H9 (cell line): ENCODE data around the gene MPL. TPM values are rescaled to one million over a fixed set of nuclear protein-coding genes. Genes with fewer than 3 reads are reported as not detected.

Experiments used
- DNase-seq: peaks from one replicate; pipeline ENCODE4 v3.0.0-alpha.2; 2017
- H2AFZ ChIP-seq: one replicate; pipeline ENCODE4 v1.6.1; 2013; ENCODE audit warnings: mild to moderate bottlenecking, low read length, control low read depth, moderate library complexity
- H2AK5ac ChIP-seq: 2 replicates; pipeline ENCODE4 v1.6.1; 2013; ENCODE audit warnings: low read length, control low read depth, mixed read lengths; ENCODE audit not compliant: insufficient read length
- H2BK120ac ChIP-seq: one replicate; pipeline ENCODE4 v1.6.1; 2013; ENCODE audit warnings: low read depth, mild to moderate bottlenecking, low read length, control low read depth, inconsistent platforms; ENCODE audit not compliant: poor library complexity, severe bottlenecking
- H2BK12ac ChIP-seq: 2 replicates; pipeline ENCODE4 v1.6.1; 2013; ENCODE audit warnings: low read length, control low read depth, mixed read lengths, low read depth; ENCODE audit not compliant: insufficient read length
- H2BK15ac ChIP-seq: 2 replicates; pipeline ENCODE4 v1.6.1; 2013; ENCODE audit warnings: low read depth, low read length, control low read depth
- H2BK20ac ChIP-seq: one replicate; pipeline ENCODE4 v1.6.1; 2013; ENCODE audit warnings: low read depth, mild to moderate bottlenecking, low read length, control low read depth, inconsistent platforms; ENCODE audit not compliant: poor library complexity, severe bottlenecking
- H2BK5ac ChIP-seq: 2 replicates; pipeline ENCODE4 v1.6.1; 2013; ENCODE audit warnings: low read length, control low read depth, mixed read lengths; ENCODE audit not compliant: insufficient read length
- H3K14ac ChIP-seq: 2 replicates; pipeline ENCODE4 v1.6.1; 2013; ENCODE audit warnings: low read length, control low read depth; ENCODE audit not compliant: insufficient read depth
- H3K18ac ChIP-seq: 2 replicates; pipeline ENCODE4 v1.6.1; 2013; ENCODE audit warnings: low read depth, mild to moderate bottlenecking, mixed read lengths, low read length, control low read depth; ENCODE audit not compliant: insufficient read length
- H3K23ac ChIP-seq: 2 replicates; pipeline ENCODE4 v1.6.1; 2013; ENCODE audit warnings: low read length, control low read depth, mixed read lengths, low read depth; ENCODE audit not compliant: insufficient read length
- H3K23me2 ChIP-seq: 2 replicates; pipeline ENCODE4 v1.6.1; 2013; ENCODE audit warnings: low read depth, mild to moderate bottlenecking, mixed read lengths, low read length, control low read depth; ENCODE audit not compliant: insufficient read length, poor library complexity, severe bottlenecking
- H3K27ac ChIP-seq: 2 replicates; pipeline ENCODE4 v1.5.1; 2013; ENCODE audit warnings: low read length, control low read depth, mixed read lengths, low read depth; ENCODE audit not compliant: insufficient read length
- H3K27me3 ChIP-seq: 2 replicates; pipeline ENCODE4 v1.6.1; 2013; ENCODE audit warnings: low read length, control low read depth, inconsistent platforms; ENCODE audit not compliant: insufficient read depth
- H3K4ac ChIP-seq: 2 replicates; pipeline ENCODE4 v1.6.1; 2013; ENCODE audit warnings: low read depth, mild to moderate bottlenecking, control low read depth, inconsistent platforms, low read length, moderate library complexity
- H3K4me1 ChIP-seq: 2 replicates; pipeline ENCODE4 v1.6.1; 2013; ENCODE audit warnings: low read length, control low read depth, inconsistent platforms; ENCODE audit not compliant: insufficient read depth
- H3K4me2 ChIP-seq: 2 replicates; pipeline ENCODE4 v1.6.1; 2013; ENCODE audit warnings: low read length, control low read depth, mixed read lengths; ENCODE audit not compliant: insufficient read length, insufficient read depth
- H3K56ac ChIP-seq: 2 replicates; pipeline ENCODE4 v1.6.1; 2013; ENCODE audit warnings: low read depth, mild to moderate bottlenecking, mixed read lengths, low read length, control low read depth; ENCODE audit not compliant: insufficient read length
- H3K79me1 ChIP-seq: 2 replicates; pipeline ENCODE4 v1.6.1; 2013; ENCODE audit warnings: low read depth, mild to moderate bottlenecking, moderate library complexity, low read length, control low read depth, inconsistent platforms; ENCODE audit not compliant: insufficient read depth, poor library complexity, severe bottlenecking
- H3K79me2 ChIP-seq: 2 replicates; pipeline ENCODE4 v1.6.1; 2013; ENCODE audit warnings: low read length, control low read depth, inconsistent platforms; ENCODE audit not compliant: insufficient read depth
- H3K9ac ChIP-seq: 2 replicates; pipeline ENCODE4 v1.6.1; 2013; ENCODE audit warnings: low read length, control low read depth, mixed read lengths; ENCODE audit not compliant: insufficient read length; ENCODE audit errors: extremely low read depth
- H3K9me3 ChIP-seq: one replicate; pipeline ENCODE4 v1.6.1; 2013; ENCODE audit warnings: low read depth, low read length, inconsistent platforms; ENCODE audit not compliant: control insufficient read depth
- H3T11ph ChIP-seq: one replicate; pipeline ENCODE4 v1.6.1; 2013; ENCODE audit warnings: mild to moderate bottlenecking, low read length, control low read depth, inconsistent platforms
- H4K20me1 ChIP-seq: one replicate; pipeline ENCODE4 v1.6.1; 2013; ENCODE audit not compliant: control insufficient read depth, insufficient read length, insufficient read depth
- H4K5ac ChIP-seq: 2 replicates; pipeline ENCODE4 v1.6.1; 2013; ENCODE audit warnings: low read depth, mild to moderate bottlenecking, mixed read lengths, low read length, control low read depth; ENCODE audit not compliant: insufficient read length
- H4K8ac ChIP-seq: replicated peaks from 2 replicates; pipeline ENCODE4 v1.6.1; 2013; ENCODE audit warnings: low read length, control low read depth, mixed read lengths, low read depth; ENCODE audit not compliant: insufficient read length
- H4K91ac ChIP-seq: 2 replicates; pipeline ENCODE4 v1.6.1; 2013; ENCODE audit warnings: low read depth, mild to moderate bottlenecking, moderate library complexity, mixed read lengths, low read length, control low read depth; ENCODE audit not compliant: insufficient read length
- H3K27ac Mint-ChIP-seq, 3 experiments: 2 replicates in 2 of 3; 3 replicates in 1 of 3; pipeline ENCODE4 v1.8.0; 2020 to 2021; ENCODE audit warnings: mixed read lengths in 3 of 3, mild to moderate bottlenecking in 1 of 3, moderate library complexity in 1 of 3
- H3K27me3 Mint-ChIP-seq: 2 replicates; pipeline ENCODE4 v1.8.0; 2021; ENCODE audit warnings: low read depth, mild to moderate bottlenecking, moderate library complexity, mixed read lengths
- H3K36me3 Mint-ChIP-seq, 3 experiments: 2 replicates in 2 of 3; 3 replicates in 1 of 3; pipeline ENCODE4 v1.8.0; 2020 to 2021; ENCODE audit warnings: low read depth in 3 of 3, mixed read lengths in 3 of 3; ENCODE audit not compliant: insufficient read depth in 1 of 3
- H3K4me1 Mint-ChIP-seq, 2 experiments: 2 replicates each; pipeline ENCODE4 v1.8.0; 2020; ENCODE audit warnings: mixed read lengths in 2 of 2
- H3K4me3 Mint-ChIP-seq, 2 experiments: 2 replicates in 1 of 2; 3 replicates in 1 of 2; pipeline ENCODE4 v1.8.0; 2020 to 2021; ENCODE audit warnings: mild to moderate bottlenecking in 2 of 2, mixed read lengths in 2 of 2, moderate library complexity in 1 of 2
- H3K9me3 Mint-ChIP-seq, 2 experiments: 2 replicates in 1 of 2; 3 replicates in 1 of 2; pipeline ENCODE4 v1.8.0; 2020; ENCODE audit warnings: mild to moderate bottlenecking in 2 of 2, mixed read lengths in 2 of 2, moderate library complexity in 1 of 2
- WGBS: extraction: QIAGEN DNeasy Blood & Tissue Kit; methylation state at CpG from one replicate; pipeline ENCODE4 v1.1.7; 2013; ENCODE audit warnings: missing lambda C conversion rate, low lambda C conversion rate, mixed read lengths; ENCODE audit not compliant: insufficient read length; ENCODE audit errors: extremely low coverage; 5-methylcytosine and 5-hydroxymethylcytosine counted together
- total RNA-seq: library from RNA; stranded (reverse); gene quantifications from 2 replicates; pipeline ENCODE4 v1.2.1, GENCODE V29; 2021
- TF ChIP-seq, protein P1 (sequence below): fragments of 200-600 bp; sonication (generic); conservative IDR thresholded peaks from 3 replicates; pipeline ENCODE4 v1.8.0; 2021; ENCODE audit warnings: antibody characterized with exemption, mild to moderate bottlenecking

The MPL gene
- total RNA-seq, 1 experiment from 2014 or later, result not detected

DNA sequence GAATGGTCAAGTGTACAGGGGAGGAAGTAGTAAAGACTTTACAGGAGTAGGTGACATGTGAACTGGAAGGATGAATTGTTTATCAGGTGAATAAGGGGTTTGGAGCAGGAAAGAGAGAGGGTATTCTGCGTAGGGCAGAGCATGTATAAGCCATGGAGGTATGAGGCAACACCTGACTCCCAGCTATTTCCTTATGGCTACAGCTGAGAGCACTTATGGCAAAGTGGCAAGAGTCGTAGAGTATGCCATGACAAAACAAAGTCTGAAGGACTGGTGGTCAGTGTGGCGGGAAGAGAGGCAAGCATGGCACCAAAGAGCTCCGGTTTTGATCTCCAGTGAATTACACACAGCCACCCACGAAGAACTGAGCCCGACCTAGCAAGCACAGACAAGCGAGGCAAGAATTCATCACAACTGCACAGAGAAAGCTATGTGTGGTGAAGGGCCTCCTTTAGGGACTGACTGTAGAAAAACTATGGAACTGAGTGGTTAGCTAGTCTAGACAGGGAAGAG lies 39.2 kb downstream of the MPL start:
- Histone ChIP-seq H4K5ac (no peak overlapping the region), H2BK5ac (no peak overlapping the region), H3K9ac (no peak overlapping the region), H4K20me1 (no peaks in the 10 kb centered on the region), H3T11ph (no peak overlapping the region), H3K9me3 (no peaks in the 10 kb centered on the region), H3K4me2 (no peak overlapping the region), H2BK20ac (no peak overlapping the region), H3K14ac (no peak overlapping the region), H2BK12ac (no peak overlapping the region), H3K4me1 (no peaks in the 10 kb centered on the region), H3K23ac (no peak overlapping the region), H3K27me3 (no peaks in the 10 kb centered on the region), H3K79me2 (no peaks in the 10 kb centered on the region), H3K79me1 (no peaks in the 10 kb centered on the region), H2BK15ac (no peak overlapping the region), H4K91ac (no peak overlapping the region), H3K23me2 (no peaks in the 10 kb centered on the region), H3K56ac (no peak overlapping the region), H4K8ac (no peak overlapping the region), H2AFZ (no peak overlapping the region), H2BK120ac (no peak overlapping the region), H3K4ac (no peak overlapping the region), H2AK5ac (no peak overlapping the region), H3K18ac (no peak overlapping the region), H3K27ac (no peak overlapping the region)
- Mint-ChIP-seq H3K36me3 (peaks cover 0 to 8% (median 0%) of the 10 kb centered on the region in 3 experiments; a peak in 1 of 7 replicates), H3K27me3 (no peaks in the 10 kb centered on the region), H3K9me3 (no peaks in the 10 kb centered on the region), H3K4me1 (peaks cover 3 to 7% of the 10 kb centered on the region in 2 experiments), H3K4me3 (no peak overlapping the region), H3K27ac (no peak overlapping the region; a peak in 1 of 7 replicates)
- WGBS, result no CpG with 5 or more reads among the region's 7 CpGs
- no peak for DNase-seq
- TF ChIP-seq, protein P1, sequence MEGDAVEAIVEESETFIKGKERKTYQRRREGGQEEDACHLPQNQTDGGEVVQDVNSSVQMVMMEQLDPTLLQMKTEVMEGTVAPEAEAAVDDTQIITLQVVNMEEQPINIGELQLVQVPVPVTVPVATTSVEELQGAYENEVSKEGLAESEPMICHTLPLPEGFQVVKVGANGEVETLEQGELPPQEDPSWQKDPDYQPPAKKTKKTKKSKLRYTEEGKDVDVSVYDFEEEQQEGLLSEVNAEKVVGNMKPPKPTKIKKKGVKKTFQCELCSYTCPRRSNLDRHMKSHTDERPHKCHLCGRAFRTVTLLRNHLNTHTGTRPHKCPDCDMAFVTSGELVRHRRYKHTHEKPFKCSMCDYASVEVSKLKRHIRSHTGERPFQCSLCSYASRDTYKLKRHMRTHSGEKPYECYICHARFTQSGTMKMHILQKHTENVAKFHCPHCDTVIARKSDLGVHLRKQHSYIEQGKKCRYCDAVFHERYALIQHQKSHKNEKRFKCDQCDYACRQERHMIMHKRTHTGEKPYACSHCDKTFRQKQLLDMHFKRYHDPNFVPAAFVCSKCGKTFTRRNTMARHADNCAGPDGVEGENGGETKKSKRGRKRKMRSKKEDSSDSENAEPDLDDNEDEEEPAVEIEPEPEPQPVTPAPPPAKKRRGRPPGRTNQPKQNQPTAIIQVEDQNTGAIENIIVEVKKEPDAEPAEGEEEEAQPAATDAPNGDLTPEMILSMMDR, result no peak
